Stimulated activated effector memory CD8-positive, alpha-beta T cell treated with anti-CD3 and anti-CD28 coated beads, Interleukin-12 subunit alpha, Interleukin-12 subunit beta, amount 100 ng/mL, for 72 hours (primary cell): Measurements from ENCODE around the gene CD48.
"Not testable (repeated sequence)": the region's sequence is repeated elsewhere in the genome, so short reads cannot be mapped to it uniquely, and the experiment has no call there.

Experiments used
- ATAC-seq: fragments of 150-1000 bp; cut with Tn5 transposase; 2 replicates; pipeline ENCODE4 v1.10.0; 2021
- DNase-seq, 2 donors: peaks; one replicate each; pipeline ENCODE4 v3.0.0; 2021 to 2022; ENCODE audit warnings: low spot score in 2 of 2
- H3K27ac Mint-ChIP-seq: one replicate; pipeline ENCODE4 v1.8.0; 2022; ENCODE audit warnings: mild to moderate bottlenecking, mixed read lengths
- H3K36me3 Mint-ChIP-seq: one replicate; pipeline ENCODE4 v1.8.0; 2022; ENCODE audit warnings: mild to moderate bottlenecking, mixed read lengths
- H3K4me1 Mint-ChIP-seq: one replicate; pipeline ENCODE4 v1.8.0; 2022; ENCODE audit warnings: mixed read lengths
- H3K4me3 Mint-ChIP-seq: one replicate; pipeline ENCODE4 v1.8.0; 2022; ENCODE audit warnings: mild to moderate bottlenecking, mixed read lengths
- H3K9me3 Mint-ChIP-seq: one replicate; pipeline ENCODE4 v1.8.0; 2022; ENCODE audit warnings: mixed read lengths

CD48 gene

DNA sequence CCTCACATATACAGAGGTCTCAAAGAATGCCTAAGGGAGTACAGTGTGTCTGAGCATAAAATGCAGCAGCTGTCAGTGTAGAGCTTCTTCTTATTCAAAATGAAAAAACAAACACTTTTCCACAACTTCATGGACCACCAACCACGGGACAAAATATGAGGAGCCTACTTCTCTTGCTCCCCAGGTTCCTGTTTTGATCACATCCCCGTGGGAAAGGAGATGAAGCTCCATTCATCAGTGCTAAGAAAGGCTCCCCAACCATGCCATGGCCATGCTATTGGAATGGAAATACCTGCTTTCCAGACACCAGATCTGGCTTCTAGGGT is 383 bp downstream of the CD48 start:
- ATAC-seq (no peak), DNase-seq (no peak)
- no peak overlapping the region for H3K4me3 Mint-ChIP-seq
- H3K36me3 Mint-ChIP-seq, result no peaks in the 10 kb centered on the region
- H3K4me1 Mint-ChIP-seq, result peaks cover 24% of the 10 kb centered on the region
- no peaks in the 10 kb centered on the region for H3K9me3 Mint-ChIP-seq
- no peak overlapping the region for H3K27ac Mint-ChIP-seq

DNA sequence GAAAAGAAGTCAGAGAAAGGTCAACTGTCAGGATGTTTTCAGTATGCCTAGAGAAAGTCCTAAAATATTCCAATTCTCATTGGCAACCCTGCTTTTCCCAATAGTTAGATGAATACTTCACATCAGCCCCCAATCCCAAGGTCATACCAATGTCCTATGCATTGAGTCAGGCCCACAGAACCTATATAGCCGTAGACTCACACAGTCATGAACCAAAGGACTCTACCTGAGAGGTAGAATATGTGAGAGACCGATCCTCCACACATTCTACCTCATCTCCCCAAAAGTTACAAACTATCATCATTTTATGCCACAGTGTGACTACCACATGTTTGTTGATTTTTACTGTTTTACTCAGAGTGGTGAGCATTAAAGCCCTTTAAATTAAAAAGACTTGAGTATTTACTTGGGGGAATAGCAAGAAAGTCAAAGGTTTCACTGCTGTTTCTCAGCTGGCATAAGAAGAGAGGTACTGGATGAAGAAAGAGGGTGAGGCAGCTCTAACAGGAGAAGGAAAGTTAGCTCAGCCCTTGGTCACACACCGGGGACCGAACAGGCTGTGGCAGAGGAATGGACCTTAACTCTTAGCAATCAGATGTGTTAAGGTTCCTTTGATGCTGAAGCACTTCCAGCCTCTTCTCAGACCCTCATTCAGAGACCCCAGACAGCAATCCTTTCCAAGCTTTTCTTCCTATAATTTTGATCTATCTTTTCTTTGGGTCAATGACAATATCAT is 937 bp downstream of the CD48 start:
- ATAC-seq, result peak; percentile 6
- no peak for DNase-seq
- no peaks in the 10 kb centered on the region for H3K9me3 Mint-ChIP-seq
- H3K36me3 Mint-ChIP-seq, result no peaks in the 10 kb centered on the region
- H3K27ac Mint-ChIP-seq, result no peak overlapping the region
- H3K4me3 Mint-ChIP-seq, result no peak overlapping the region
- peaks cover 26% of the 10 kb centered on the region for H3K4me1 Mint-ChIP-seq

DNA sequence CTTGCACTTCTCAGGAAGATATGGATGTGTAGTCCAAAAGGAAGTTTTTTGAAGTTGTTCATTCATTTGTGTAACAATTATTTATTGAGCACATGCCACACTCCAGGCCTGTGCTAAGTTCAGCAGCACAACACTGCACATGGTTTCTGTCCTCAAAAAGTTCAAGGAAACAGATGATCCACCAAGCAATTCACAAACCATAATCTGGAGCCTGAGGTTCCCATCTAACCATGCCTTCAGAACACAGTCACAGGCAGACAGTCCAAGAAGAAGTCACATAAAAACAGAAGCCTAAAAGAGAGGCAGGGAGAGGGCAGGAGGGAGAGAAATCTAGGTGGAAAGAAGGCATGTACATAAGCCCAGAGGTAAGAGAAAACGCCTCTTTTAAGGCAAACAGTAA is 1.9 kb downstream of the CD48 start:
- DNase-seq (no peak), ATAC-seq (no peak)
- Mint-ChIP-seq H3K9me3 (no peaks in the 10 kb centered on the region), H3K4me1 (peaks cover 35% of the 10 kb centered on the region), H3K27ac (no peak overlapping the region), H3K4me3 (no peak overlapping the region), H3K36me3 (no peaks in the 10 kb centered on the region)

- H3K36me3 Mint-ChIP-seq, result no peaks in the 10 kb centered on the region
- H3K4me1 Mint-ChIP-seq, result peaks cover 38% of the 10 kb centered on the region
- no peak overlapping the region for H3K4me3 Mint-ChIP-seq
- no peaks in the 10 kb centered on the region for H3K9me3 Mint-ChIP-seq
- ATAC-seq (peak; percentile 63), DNase-seq (no peak)
- H3K27ac Mint-ChIP-seq, result no peak overlapping the region
Observed at GRCh38 chr1:160708801-160709200, 2.8 kb downstream of the CD48 start.

- no peak overlapping the region for H3K27ac Mint-ChIP-seq
- peaks cover 41% of the 10 kb centered on the region for H3K4me1 Mint-ChIP-seq
- H3K36me3 Mint-ChIP-seq, result no peaks in the 10 kb centered on the region
- no peak overlapping the region for H3K4me3 Mint-ChIP-seq
- no peak for DNase-seq
- ATAC-seq, result peak; percentile 62
- no peaks in the 10 kb centered on the region for H3K9me3 Mint-ChIP-seq
Observed at GRCh38 chr1:160708118-160708517, 3.5 kb downstream of the CD48 start.

DNA sequence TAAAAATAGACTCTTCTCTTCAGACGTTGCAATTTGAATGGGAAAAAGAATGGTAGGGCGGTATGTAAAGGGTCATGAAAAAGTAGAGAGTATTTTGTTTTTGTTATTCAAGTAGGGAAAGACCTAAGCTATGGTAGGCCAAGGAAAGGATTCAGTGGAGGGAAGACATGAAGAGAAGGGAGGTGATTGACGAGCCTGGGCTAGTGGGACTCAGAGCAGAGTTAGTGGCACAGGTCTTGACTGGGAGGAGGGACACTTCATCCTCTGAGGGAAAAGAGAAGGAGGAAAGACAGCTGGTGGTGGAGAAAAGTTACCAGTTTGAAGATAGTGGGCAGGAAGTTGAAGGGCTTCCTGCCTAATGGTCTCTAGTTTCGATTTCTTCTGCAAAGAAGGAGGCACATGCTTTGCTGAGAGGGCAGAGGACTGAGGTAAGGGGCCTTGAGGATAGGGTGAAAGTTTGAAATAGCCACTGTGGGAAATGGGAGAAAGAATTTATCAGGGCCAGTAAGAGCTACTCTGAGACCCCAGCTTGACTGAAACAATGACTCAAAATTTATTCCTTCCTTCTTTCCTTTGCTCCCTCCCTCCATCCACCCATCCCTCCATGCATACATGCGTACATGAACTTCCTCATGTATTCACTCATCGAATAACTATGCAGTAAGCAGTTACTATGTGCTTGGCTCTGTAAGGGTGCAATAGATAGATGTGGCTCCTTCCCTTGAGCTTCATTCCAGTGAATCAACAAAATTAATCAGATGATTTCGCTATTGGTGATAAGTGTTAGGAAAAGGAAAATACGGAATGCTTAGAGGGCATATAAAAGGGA is 4.2 kb downstream of the CD48 start:
- Mint-ChIP-seq H3K4me1 (peaks cover 41% of the 10 kb centered on the region), H3K36me3 (no peaks in the 10 kb centered on the region), H3K4me3 (no peak overlapping the region), H3K27ac (no peak overlapping the region), H3K9me3 (no peaks in the 10 kb centered on the region)
- no peak for DNase-seq
- peak; percentile 48 for ATAC-seq

GRCh38 chr1:160706526-160707235 is 4.9 kb downstream of the CD48 start:
- no peak for ATAC-seq
- Mint-ChIP-seq H3K9me3 (no peaks in the 10 kb centered on the region), H3K27ac (no peak overlapping the region), H3K4me1 (peaks cover 43% of the 10 kb centered on the region), H3K4me3 (no peak overlapping the region), H3K36me3 (no peaks in the 10 kb centered on the region)
- DNase-seq, result no peak

GRCh38 chr1:160705742-160706141 is 5.9 kb downstream of the CD48 start:
- peaks cover 47% of the 10 kb centered on the region for H3K4me1 Mint-ChIP-seq
- ATAC-seq (no peak), DNase-seq (no peak)
- no peak overlapping the region for H3K27ac Mint-ChIP-seq
- no peaks in the 10 kb centered on the region for H3K36me3 Mint-ChIP-seq
- no peaks in the 10 kb centered on the region for H3K9me3 Mint-ChIP-seq
- no peak overlapping the region for H3K4me3 Mint-ChIP-seq

GRCh38 chr1:160705212-160705621 is 6.4 kb downstream of the CD48 start:
- H3K9me3 Mint-ChIP-seq, H3K27ac Mint-ChIP-seq, H3K4me3 Mint-ChIP-seq, H3K36me3 Mint-ChIP-seq, DNase-seq: not testable (repeated sequence)
- peaks cover 47% of the 10 kb centered on the region for H3K4me1 Mint-ChIP-seq
- ATAC-seq, result peak; percentile 48

DNA sequence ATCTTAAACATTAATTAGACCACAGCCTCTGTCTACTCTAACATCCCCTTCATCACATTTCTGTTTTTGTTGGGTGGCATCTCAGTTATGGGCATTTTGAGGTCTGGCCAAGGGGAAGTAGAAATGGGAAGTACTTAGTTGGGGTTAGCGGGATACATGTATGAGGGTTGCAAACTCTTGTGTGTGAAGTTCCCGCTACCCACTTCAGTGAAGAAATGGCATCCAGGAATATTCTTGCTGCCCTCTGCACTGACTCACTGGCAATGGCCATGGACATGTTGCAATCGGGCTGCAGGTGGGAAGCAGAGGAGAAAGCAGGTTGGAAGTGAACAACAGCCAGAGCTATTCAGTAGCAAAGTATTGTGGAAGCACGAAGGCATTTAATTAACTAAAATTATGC is 7.4 kb downstream of the CD48 start:
- Mint-ChIP-seq H3K9me3 (no peaks in the 10 kb centered on the region), H3K4me3 (no peak overlapping the region), H3K4me1 (peaks cover 55% of the 10 kb centered on the region), H3K27ac (no peak overlapping the region), H3K36me3 (peaks cover 8% of the 10 kb centered on the region)
- ATAC-seq, result no peak
- DNase-seq, result no peak

- DNase-seq, result no peak
- H3K27ac Mint-ChIP-seq, result no peak overlapping the region
- ATAC-seq, result no peak
- peaks cover 69% of the 10 kb centered on the region for H3K4me1 Mint-ChIP-seq
- H3K9me3 Mint-ChIP-seq, result no peaks in the 10 kb centered on the region
- H3K36me3 Mint-ChIP-seq, result peaks cover 19% of the 10 kb centered on the region
- no peak overlapping the region for H3K4me3 Mint-ChIP-seq
Observed at GRCh38 chr1:160702100-160702499, 9.5 kb downstream of the CD48 start.

DNA sequence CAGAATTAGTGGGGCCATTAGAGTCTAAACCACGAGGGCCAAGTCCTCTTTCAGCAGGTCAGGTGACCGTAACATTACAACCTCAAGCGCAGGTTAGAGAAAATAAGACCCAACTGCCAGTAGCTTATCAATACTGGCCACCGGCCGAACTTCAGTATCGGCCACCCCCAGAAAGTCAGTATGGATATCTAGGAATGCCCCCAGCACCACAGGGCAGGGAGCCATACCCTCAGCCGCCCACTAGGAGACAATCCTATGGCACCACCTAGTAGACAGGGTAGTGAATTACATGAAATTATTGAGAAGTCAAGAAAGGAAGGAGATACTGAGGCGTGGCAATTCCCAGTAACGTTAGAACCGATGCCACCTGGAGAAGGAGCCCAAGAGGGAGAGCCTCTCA is 19.2 kb downstream of the CD48 start:
- peak overlapping the region; percentile 92 for H3K27ac Mint-ChIP-seq
- H3K4me3 Mint-ChIP-seq, result peak overlapping the region; percentile 70
- peaks cover 74% of the 10 kb centered on the region for H3K4me1 Mint-ChIP-seq
- not testable (repeated sequence) for H3K9me3 Mint-ChIP-seq, ATAC-seq, DNase-seq
- H3K36me3 Mint-ChIP-seq, result peaks cover 49% of the 10 kb centered on the region

DNA sequence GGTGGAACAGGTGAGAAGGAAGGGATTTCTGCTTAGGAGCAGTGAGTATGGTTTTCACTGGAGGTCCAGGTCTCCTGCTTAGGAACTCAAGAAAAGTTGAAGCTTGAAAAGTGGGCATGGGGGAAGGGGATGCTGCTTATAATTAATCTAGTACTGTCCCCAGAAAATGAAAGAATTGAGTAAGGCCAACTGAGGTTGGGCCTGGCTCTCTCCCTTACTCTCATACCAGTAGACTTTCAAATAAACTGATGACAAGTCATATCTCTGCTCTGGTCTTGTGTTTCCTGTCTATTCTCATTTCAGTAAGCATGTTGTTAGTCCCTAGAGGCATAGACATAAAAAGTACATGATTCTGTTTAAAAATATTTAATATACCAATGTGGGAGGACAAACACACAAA is 26.4 kb downstream of the CD48 start:
- Mint-ChIP-seq H3K27ac (peak overlapping the region; percentile 82), H3K4me1 (peaks cover 98% of the 10 kb centered on the region), H3K4me3 (peak overlapping the region; percentile 72), H3K9me3 (no peaks in the 10 kb centered on the region), H3K36me3 (peaks cover 98% of the 10 kb centered on the region)
- peak in 1 of 2 donors; percentile 58 for DNase-seq
- ATAC-seq, result peak; percentile 85

DNA sequence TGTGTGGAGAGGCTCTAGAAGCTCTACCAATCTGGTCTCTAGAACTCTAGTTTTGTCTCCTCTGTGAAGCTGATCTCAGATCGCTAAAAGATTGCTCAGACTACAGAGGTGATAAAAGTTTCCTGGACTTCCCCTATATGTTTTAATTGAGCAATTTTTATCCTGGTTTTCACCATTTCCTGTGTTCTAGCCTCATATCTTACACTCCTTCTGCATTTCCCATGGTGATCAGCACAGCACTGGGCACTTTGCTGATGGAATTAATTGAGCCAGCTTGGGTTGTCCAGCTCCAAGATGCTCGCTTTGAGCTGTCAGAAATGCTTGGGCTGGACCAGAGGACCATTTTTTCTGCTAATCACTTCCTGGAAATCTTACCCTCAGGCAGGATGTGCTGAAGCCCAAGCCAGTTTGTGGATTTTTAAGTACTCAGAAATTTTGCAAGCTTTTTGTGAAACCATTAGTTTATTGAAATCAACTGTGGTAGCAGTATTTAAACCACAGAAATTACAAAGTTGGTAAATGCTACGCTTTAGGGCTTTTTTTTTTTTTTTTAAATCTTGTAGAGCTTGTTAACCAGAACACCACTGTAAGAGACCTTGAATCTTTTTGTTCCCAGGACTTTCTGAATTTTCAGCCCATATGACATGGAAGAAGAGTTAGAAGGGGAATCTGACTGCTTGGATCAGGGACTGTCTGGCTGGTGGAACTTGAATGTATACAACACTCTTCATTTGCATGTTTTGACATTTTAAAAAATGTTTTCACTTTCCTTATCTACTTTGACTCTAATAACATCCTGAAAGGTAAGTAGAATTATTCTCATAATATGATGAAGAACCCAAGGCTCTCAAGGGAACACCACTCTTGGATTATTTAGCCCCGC is 28.4 kb downstream of the CD48 start:
- Mint-ChIP-seq H3K9me3 (no peaks in the 10 kb centered on the region), H3K27ac (peak overlapping the region; percentile 82), H3K4me1 (peaks cover 92% of the 10 kb centered on the region), H3K4me3 (peak overlapping the region; percentile 72), H3K36me3 (peaks cover 98% of the 10 kb centered on the region)
- ATAC-seq (peak; percentile 69), DNase-seq (peak in 1 of 2 donors; percentile 77)

DNA sequence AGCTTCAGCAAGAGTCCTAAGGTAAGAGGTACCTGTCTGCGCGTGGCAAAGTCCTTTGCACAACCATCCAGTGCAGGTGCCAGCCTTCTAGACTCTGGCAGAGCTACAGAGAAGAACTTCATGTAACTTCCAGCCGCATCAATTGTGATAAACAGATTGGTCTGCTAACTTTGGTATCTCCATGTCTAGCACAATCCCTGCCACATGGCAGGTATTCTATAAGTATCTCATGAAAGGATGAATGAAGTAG is 29.8 kb downstream of the CD48 start:
- H3K27ac Mint-ChIP-seq, result peak overlapping the region; percentile 82
- H3K9me3 Mint-ChIP-seq, result no peaks in the 10 kb centered on the region
- ATAC-seq (no peak), DNase-seq (peak in 1 of 2 donors; percentile 63)
- peaks cover 98% of the 10 kb centered on the region for H3K36me3 Mint-ChIP-seq
- peaks cover 92% of the 10 kb centered on the region for H3K4me1 Mint-ChIP-seq
- peak overlapping the region; percentile 72 for H3K4me3 Mint-ChIP-seq
